KOPT-K1 (cell line): ENCODE results near the gene CHRNA4.
"Not testable (repeated sequence)": the region's sequence is repeated elsewhere in the genome, so short reads cannot be mapped to it uniquely, and the experiment has no call there.

Experiments used
- H3K27ac ChIP-seq: fragments of 200-600 bp; sonication (generic); 2 replicates; pipeline ENCODE4 v1.5.1; 2016; ENCODE audit warnings: antibody characterized with exemption, mild to moderate bottlenecking, low read depth, low read length; ENCODE audit not compliant: poor library complexity, severe bottlenecking
- H3K36me3 ChIP-seq: fragments of 200-600 bp; sonication (generic); 2 replicates; pipeline ENCODE4 v1.5.1; 2017; ENCODE audit warnings: antibody characterized with exemption, mild to moderate bottlenecking, low read length, moderate library complexity; ENCODE audit not compliant: insufficient read depth
- H3K9me3 ChIP-seq: fragments of 200-600 bp; sonication (generic); 2 replicates; pipeline ENCODE4 v1.5.1; 2017; ENCODE audit warnings: antibody characterized with exemption, low read length, mild to moderate bottlenecking; ENCODE audit not compliant: insufficient read depth, poor library complexity, severe bottlenecking

Gene CHRNA4

DNA sequence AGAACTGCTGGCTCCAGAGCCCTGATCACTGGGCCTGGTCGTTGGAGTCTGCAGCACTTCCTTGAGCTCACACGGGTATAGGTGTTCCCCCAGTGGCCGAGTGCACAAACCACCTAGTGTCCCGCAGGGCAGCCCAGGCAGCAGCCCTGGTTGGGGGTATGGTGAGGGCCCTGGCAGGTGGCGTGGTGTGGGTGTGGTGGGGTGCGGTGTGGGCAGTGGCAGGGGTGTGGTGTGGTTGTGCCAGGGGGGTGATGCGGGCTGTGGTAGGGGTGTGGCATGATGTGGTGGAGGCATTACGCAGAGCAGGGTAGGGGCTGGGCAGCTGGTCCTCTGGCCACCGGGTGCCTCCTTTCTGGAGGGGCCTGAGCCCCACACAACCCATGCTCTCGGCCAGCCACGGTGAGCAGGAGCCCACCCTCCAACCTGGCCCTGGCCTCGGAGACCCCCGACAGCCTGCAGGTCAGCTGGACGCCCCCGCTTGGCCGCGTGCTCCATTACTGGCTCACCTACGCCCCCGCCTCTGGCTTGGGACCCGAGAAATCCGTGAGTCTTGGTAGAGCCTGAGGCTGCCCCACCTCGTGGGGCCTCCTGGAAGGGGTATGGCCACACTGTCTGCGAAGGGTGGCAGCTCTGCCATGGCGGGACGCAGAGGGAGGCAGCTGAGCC lies 47.7 kb downstream of the CHRNA4 start:
- Histone ChIP-seq H3K36me3 (no peaks in the 10 kb centered on the region), H3K27ac (no peak overlapping the region), H3K9me3 (no peaks in the 10 kb centered on the region)

GRCh38 chr20:63312690-63313348 lies 48.3 kb downstream of the CHRNA4 start:
- Histone ChIP-seq H3K9me3 (no peaks in the 10 kb centered on the region), H3K36me3 (no peaks in the 10 kb centered on the region), H3K27ac (no peak overlapping the region)

GRCh38 chr20:63312273-63312672 lies 48.9 kb downstream of the CHRNA4 start:
- H3K9me3 ChIP-seq = no peaks in the 10 kb centered on the region
- no peak overlapping the region for H3K27ac ChIP-seq

DNA sequence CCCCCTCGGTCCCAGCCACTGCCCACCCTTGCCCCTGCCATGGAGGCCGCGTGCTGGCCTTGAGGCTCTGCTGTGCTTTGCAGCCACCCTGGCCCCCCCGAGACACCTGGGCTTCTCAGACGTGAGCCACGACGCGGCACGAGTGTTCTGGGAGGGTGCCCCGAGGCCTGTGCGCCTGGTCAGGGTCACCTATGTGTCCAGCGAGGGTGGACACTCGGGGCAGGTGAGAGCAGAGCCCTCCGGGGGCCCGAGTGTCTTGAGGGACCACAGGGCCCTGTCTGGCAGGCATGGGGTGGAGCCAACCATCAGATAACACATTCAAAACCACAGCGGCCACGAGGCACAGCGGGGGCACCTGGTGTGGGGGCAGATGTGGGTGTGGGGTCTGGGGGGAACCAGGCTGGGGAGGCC lies 49.3 kb downstream of the CHRNA4 start:
- Histone ChIP-seq H3K36me3 (no peaks in the 10 kb centered on the region), H3K27ac (no peak overlapping the region), H3K9me3 (no peaks in the 10 kb centered on the region)

More at GRCh38 chr20:63312273-63312672, 48.9 kb downstream of the CHRNA4 start:
- H3K36me3 ChIP-seq = no peaks in the 10 kb centered on the region

DNA sequence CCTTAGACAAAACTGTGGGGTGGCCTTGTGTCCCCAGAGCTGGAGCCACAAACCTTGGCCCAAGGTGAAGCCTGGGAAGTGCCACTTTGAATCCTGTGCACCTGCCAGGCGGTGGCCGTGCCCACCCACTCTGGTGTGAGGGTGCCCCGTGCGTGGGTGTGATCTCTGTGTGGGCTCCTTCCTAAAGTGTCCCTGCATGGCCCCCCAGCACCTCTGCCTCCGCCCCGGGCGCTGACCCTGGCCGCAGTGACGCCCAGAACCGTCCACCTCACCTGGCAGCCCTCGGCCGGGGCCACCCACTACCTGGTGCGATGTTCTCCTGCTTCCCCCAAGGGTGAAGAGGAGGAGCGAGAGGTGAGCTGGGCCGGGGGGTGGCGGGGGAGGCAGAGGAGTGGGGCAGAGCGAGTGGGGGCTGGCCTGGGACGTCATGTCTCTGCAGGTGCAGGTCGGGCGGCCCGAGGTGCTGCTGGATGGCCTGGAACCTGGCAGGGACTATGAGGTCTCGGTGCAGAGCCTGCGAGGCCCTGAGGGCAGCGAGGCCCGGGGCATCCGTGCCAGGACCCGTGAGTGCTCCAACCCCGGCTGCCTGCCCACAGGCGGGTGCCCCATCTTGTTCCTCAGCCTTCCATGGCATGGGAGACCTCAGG lies 49.8 kb downstream of the CHRNA4 start:
- H3K36me3 ChIP-seq = no peaks in the 10 kb centered on the region
- no peaks in the 10 kb centered on the region for H3K9me3 ChIP-seq
- H3K27ac ChIP-seq = no peak overlapping the region

GRCh38 chr20:63310265-63310991 lies 50.7 kb downstream of the CHRNA4 start:
- H3K27ac ChIP-seq = no peak overlapping the region
- no peaks in the 10 kb centered on the region for H3K36me3 ChIP-seq
- H3K9me3 ChIP-seq = no peaks in the 10 kb centered on the region

GRCh38 chr20:63309261-63310071 lies 51.7 kb downstream of the CHRNA4 start:
- no peaks in the 10 kb centered on the region for H3K9me3 ChIP-seq
- H3K27ac ChIP-seq = no peak overlapping the region
- H3K36me3 ChIP-seq = no peaks in the 10 kb centered on the region

DNA sequence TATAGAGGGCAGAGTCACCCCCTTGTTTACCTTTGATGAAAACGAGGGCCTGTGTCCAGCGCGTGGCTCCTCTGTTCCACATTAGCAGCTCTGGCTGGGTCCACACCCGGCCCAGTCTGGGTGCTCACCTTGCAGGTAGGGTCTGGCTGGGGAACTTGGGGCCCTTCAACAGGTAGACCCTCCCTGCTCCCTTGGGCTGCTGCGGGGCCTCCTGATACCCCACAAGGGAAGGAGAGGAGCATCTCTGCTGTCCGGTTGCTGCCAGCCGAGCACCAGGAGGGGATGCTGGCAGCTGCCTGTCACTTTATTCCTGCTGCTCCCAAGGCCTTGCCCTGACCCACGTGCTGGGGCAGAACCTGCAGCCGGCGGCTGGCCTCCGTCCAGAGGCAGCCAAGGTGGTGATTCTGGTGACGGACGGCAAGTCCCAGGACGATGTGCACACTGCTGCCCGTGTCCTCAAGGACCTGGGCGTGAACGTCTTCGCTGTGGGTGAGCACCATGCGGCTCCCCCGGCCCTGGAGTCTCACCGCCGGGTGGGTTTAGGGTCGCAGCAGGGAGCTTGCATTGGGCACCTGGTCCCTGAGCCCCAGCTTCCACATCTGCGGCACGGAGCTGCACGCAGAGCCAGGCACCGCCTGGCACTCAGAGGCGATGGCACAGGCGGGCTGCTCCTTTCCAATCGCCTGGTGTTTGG lies 52.8 kb downstream of the CHRNA4 start:
- H3K36me3 ChIP-seq = no peaks in the 10 kb centered on the region
- H3K9me3 ChIP-seq = no peaks in the 10 kb centered on the region
- no peak overlapping the region for H3K27ac ChIP-seq

DNA sequence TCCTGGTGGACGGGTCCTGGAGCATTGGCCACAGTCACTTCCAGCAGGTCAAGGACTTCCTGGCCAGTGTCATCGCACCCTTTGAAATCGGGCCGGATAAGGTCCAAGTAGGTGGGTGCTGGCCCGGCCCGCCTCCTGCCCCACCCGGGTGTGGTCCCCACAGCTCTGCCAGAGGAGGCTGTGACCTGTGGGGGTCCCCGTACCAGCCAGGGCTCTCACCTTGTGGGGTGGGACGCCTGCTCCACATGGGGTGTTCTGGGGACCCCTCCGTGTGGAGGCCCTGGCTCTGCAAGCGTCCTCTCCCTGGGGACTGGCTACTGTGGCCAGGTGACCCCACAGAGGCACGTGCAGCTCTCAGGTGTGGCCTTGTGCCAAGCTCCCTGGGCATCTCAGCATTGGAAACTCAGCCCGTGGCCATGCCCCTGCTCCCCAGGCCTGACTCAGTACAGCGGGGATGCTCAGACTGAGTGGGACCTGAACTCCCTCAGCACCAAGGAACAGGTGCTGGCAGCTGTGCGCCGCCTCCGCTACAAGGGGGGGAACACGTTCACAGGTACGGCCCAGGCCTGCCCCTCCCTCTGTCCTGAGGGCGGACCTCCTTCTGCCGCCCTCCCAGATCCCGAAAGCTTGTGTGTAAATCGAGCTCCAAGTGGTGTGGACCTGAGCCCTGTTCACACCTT lies 53.5 kb downstream of the CHRNA4 start:
- no peaks in the 10 kb centered on the region for H3K36me3 ChIP-seq
- no peaks in the 10 kb centered on the region for H3K9me3 ChIP-seq
- no peak overlapping the region for H3K27ac ChIP-seq

GRCh38 chr20:63306673-63307537 lies 54.2 kb downstream of the CHRNA4 start:
- H3K27ac ChIP-seq = no peak overlapping the region
- peaks cover under 1% of the 10 kb centered on the region for H3K9me3 ChIP-seq
- H3K36me3 ChIP-seq = no peaks in the 10 kb centered on the region

GRCh38 chr20:63305933-63306672 lies 55.0 kb downstream of the CHRNA4 start:
- H3K9me3 ChIP-seq, H3K27ac ChIP-seq, H3K36me3 ChIP-seq: not testable (repeated sequence)

DNA sequence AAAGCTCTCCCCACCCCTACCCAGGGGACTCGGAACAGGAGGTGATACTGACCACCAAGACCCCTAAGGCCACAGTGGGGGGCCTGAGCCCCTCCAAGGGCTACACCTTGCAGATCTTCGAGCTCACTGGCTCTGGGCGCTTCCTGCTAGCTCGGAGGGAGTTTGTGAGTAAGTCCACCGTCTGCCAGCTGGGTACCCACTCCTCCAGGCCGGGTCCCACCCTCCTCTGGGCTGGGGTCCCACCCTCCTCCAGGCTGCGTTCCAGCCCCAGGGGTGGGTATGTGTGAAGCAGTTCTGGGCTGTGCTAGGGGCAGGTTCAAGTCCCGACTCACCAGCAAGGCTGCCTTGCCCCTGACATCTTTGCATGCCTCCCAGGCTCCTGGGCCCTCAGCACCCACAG lies 55.8 kb downstream of the CHRNA4 start:
- H3K9me3 ChIP-seq = peaks cover 7% of the 10 kb centered on the region
- no peak overlapping the region for H3K27ac ChIP-seq
- H3K36me3 ChIP-seq = no peaks in the 10 kb centered on the region
